CD14-positive monocyte (primary cell): Measurements from ENCODE around the gene HCN3. TPM values are rescaled to one million over a fixed set of nuclear protein-coding genes. Genes with fewer than 3 reads are reported as not detected.

Experiments used
- DNase-seq, 3 donors: peaks; one replicate each; pipeline ENCODE4 v3.0.0-alpha.2; 2011 to 2022
- H2AFZ ChIP-seq: 2 replicates; pipeline ENCODE4 v1.6.0; 2012; ENCODE audit warnings: mild to moderate bottlenecking, low read depth, low read length, inconsistent platforms; ENCODE audit not compliant: insufficient read depth, poor library complexity, severe bottlenecking
- H3K27ac ChIP-seq, 2 donors: 1 replicate in 1 of 2; 2 replicates in 1 of 2; pipeline ENCODE4 v1.5.1; 2012 to 2013; ENCODE audit warnings: low read length in 2 of 2, control low read depth in 1 of 2, inconsistent platforms in 1 of 2, low read depth in 1 of 2, mild to moderate bottlenecking in 1 of 2
- H3K27me3 ChIP-seq, 2 donors: one replicate each; pipeline versions ENCODE4 v1.6.0 to v1.6.1; 2011 to 2013; ENCODE audit warnings: low read length in 2 of 2; ENCODE audit not compliant: control insufficient read depth in 2 of 2, insufficient read depth in 2 of 2
- H3K36me3 ChIP-seq, 2 donors: replicated peaks in 1 of 2; 1 replicate in 1 of 2; 2 replicates in 1 of 2; pipeline versions ENCODE4 v1.5.1 to v1.6.1; 2012 to 2013; ENCODE audit warnings: low read length in 2 of 2, control low read depth in 1 of 2, inconsistent platforms in 1 of 2, mild to moderate bottlenecking in 1 of 2; ENCODE audit not compliant: insufficient read depth in 2 of 2, control insufficient read depth in 1 of 2
- H3K4me1 ChIP-seq, 2 donors: 1 replicate in 1 of 2; 2 replicates in 1 of 2; pipeline versions ENCODE4 v1.5.1 to v1.6.1; 2012 to 2013; ENCODE audit warnings: low read length in 2 of 2, control low read depth in 1 of 2, inconsistent platforms in 1 of 2, mild to moderate bottlenecking in 1 of 2, moderate library complexity in 1 of 2; ENCODE audit not compliant: insufficient read depth in 2 of 2, control insufficient read depth in 1 of 2
- H3K4me2 ChIP-seq: replicated peaks from 2 replicates; pipeline ENCODE3; 2012; ENCODE audit warnings: low read length, moderate library complexity, mild to moderate bottlenecking; ENCODE audit not compliant: poor library complexity, severe bottlenecking; ENCODE audit errors: extremely low read depth
- H3K4me3 ChIP-seq, 3 experiments: fragments of 200-600 bp in 1 of 3; sonication (generic) in 1 of 3; replicated peaks in 1 of 3; 1 replicate in 2 of 3; 2 replicates in 1 of 3; pipeline ENCODE4 v1.5.1; 2011 to 2013; ENCODE audit warnings: low read length in 3 of 3, mild to moderate bottlenecking in 3 of 3, control low read depth in 2 of 3, low read depth in 2 of 3, inconsistent platforms in 1 of 3, moderate library complexity in 1 of 3
- H3K79me2 ChIP-seq: 2 replicates; pipeline ENCODE4 v1.6.0; 2012; ENCODE audit warnings: mild to moderate bottlenecking, control low read depth, inconsistent platforms, low read length, moderate library complexity; ENCODE audit not compliant: insufficient read depth
- H3K9ac ChIP-seq: 2 replicates; pipeline ENCODE4 v1.6.0; 2017; ENCODE audit warnings: low read length, mild to moderate bottlenecking; ENCODE audit not compliant: insufficient read depth, poor library complexity, severe bottlenecking
- H3K9me3 ChIP-seq, 2 donors: replicated peaks in 1 of 2; 1 replicate in 1 of 2; 2 replicates in 1 of 2; pipeline versions ENCODE4 v1.5.1 to v1.6.1; 2012 to 2013; ENCODE audit warnings: low read length in 2 of 2, control low read depth in 1 of 2; ENCODE audit not compliant: control insufficient read depth in 1 of 2, insufficient read depth in 1 of 2
- H4K20me1 ChIP-seq: 2 replicates; pipeline ENCODE4 v1.6.0; 2012; ENCODE audit warnings: mild to moderate bottlenecking, low read length, control low read depth, moderate library complexity; ENCODE audit not compliant: insufficient read depth
- H3K27ac Mint-ChIP-seq, 7 donors: one replicate each; pipeline ENCODE4 v1.8.0; 2020; ENCODE audit warnings: mild to moderate bottlenecking in 7 of 7, mixed read lengths in 7 of 7, moderate library complexity in 6 of 7, inconsistent platforms in 2 of 7
- H3K27me3 Mint-ChIP-seq, 3 donors: one replicate each; pipeline ENCODE4 v1.8.0; 2021 to 2022; ENCODE audit warnings: low read depth in 3 of 3, mild to moderate bottlenecking in 3 of 3, mixed read lengths in 3 of 3, moderate library complexity in 3 of 3, inconsistent platforms in 1 of 3
- H3K36me3 Mint-ChIP-seq, 2 donors: one replicate each; pipeline ENCODE4 v1.8.0; 2020; ENCODE audit warnings: mixed read lengths in 2 of 2, inconsistent platforms in 1 of 2, mild to moderate bottlenecking in 1 of 2
- H3K4me1 Mint-ChIP-seq: one replicate; pipeline ENCODE4 v1.8.0; 2020; ENCODE audit warnings: mild to moderate bottlenecking, mixed read lengths
- H3K4me3 Mint-ChIP-seq, 2 donors: one replicate each; pipeline ENCODE4 v1.8.0; 2020; ENCODE audit warnings: mild to moderate bottlenecking in 2 of 2, mixed read lengths in 2 of 2, moderate library complexity in 1 of 2
- H3K9me3 Mint-ChIP-seq, 7 donors: one replicate each; pipeline ENCODE4 v1.8.0; 2020 to 2022; ENCODE audit warnings: mixed read lengths in 7 of 7, mild to moderate bottlenecking in 6 of 7, moderate library complexity in 6 of 7, inconsistent platforms in 2 of 7
- WGBS: methylation state at CpG from one replicate; pipeline ENCODE4 v1.1.5; 2013; ENCODE audit warnings: missing lambda C conversion rate; ENCODE audit not compliant: insufficient coverage; 5-methylcytosine and 5-hydroxymethylcytosine counted together
- intact Hi-C, 2 donors: fragments of 100-400 bp; cut with micrococcal nuclease; formaldehyde crosslinking; loops; one replicate each; pipeline versions ENCODE4 v1.15.0 to v1.15.1; 2023
- polyA plus RNA-seq, 3 donors: library from polyadenylated mRNA; depleted of rRNA in 1 of 3; unstranded in 2 of 3; stranded (reverse) in 1 of 3; fragments of 300-500 nt in 2 of 3; fragments of >200 nt in 1 of 3; fragmentation: Illumina TruSeq in 2 of 3; gene quantifications; 1 replicate in 2 of 3; 2 replicates in 1 of 3; pipeline ENCODE4 v1.2.3, GENCODE V29; 2012 to 2021
- TF ChIP-seq, protein P1 (sequence below): fragments of 200-600 bp; IDR thresholded peaks from one replicate; pipeline ENCODE4 v1.8.0; 2022; ENCODE audit warnings: antibody characterized with exemption, mild to moderate bottlenecking

HCN3 gene
- polyA plus RNA-seq, 3 donors, result 0.15 to 2.3 TPM; not detected in 1

- intact Hi-C loops, result no loop called here
- peak overlapping the region in 3 of 7 donors; percentile 1 to 14 (median 8) for H3K27ac Mint-ChIP-seq
- WGBS, result 76% methylated on average over 5 of the region's 11 CpGs
Measured at GRCh38 chr1:155329980-155330598, 52.8 kb downstream of the HCN3 start.

GRCh38 chr1:155334962-155335361, 57.7 kb downstream of the HCN3 start:
- WGBS, result 89% methylated on average over 1 of the region's 1 CpG
- H2AFZ ChIP-seq, result no peak overlapping the region
- no peak for DNase-seq
- no peak overlapping the region for H3K4me2 ChIP-seq
- no peak overlapping the region for H3K4me3 ChIP-seq
- intact Hi-C loops, result no loop called here
- no peak overlapping the region for H3K4me3 Mint-ChIP-seq
- H3K9me3 Mint-ChIP-seq, result no peaks in the 10 kb centered on the region
- no peak overlapping the region for H3K27ac Mint-ChIP-seq
- no peak overlapping the region for H3K9ac ChIP-seq
- H3K27me3 Mint-ChIP-seq, result no peaks in the 10 kb centered on the region
- H3K79me2 ChIP-seq, result no peaks in the 10 kb centered on the region
- H3K36me3 Mint-ChIP-seq, result peaks cover 62 to 89% of the 10 kb centered on the region in 2 donors
- H3K4me1 ChIP-seq, result no peaks in the 10 kb centered on the region
- H3K27me3 ChIP-seq, result no peaks in the 10 kb centered on the region
- H3K4me1 Mint-ChIP-seq, result peaks cover 6% of the 10 kb centered on the region
- TF ChIP-seq, protein P1, sequence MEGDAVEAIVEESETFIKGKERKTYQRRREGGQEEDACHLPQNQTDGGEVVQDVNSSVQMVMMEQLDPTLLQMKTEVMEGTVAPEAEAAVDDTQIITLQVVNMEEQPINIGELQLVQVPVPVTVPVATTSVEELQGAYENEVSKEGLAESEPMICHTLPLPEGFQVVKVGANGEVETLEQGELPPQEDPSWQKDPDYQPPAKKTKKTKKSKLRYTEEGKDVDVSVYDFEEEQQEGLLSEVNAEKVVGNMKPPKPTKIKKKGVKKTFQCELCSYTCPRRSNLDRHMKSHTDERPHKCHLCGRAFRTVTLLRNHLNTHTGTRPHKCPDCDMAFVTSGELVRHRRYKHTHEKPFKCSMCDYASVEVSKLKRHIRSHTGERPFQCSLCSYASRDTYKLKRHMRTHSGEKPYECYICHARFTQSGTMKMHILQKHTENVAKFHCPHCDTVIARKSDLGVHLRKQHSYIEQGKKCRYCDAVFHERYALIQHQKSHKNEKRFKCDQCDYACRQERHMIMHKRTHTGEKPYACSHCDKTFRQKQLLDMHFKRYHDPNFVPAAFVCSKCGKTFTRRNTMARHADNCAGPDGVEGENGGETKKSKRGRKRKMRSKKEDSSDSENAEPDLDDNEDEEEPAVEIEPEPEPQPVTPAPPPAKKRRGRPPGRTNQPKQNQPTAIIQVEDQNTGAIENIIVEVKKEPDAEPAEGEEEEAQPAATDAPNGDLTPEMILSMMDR, result no peak
- H4K20me1 ChIP-seq, result peaks cover 8% of the 10 kb centered on the region
- no peak overlapping the region for H3K27ac ChIP-seq
- no peaks in the 10 kb centered on the region for H3K9me3 ChIP-seq
- peaks cover 74 to 94% of the 10 kb centered on the region in 2 donors for H3K36me3 ChIP-seq

More at GRCh38 chr1:155329980-155330598, 52.8 kb downstream of the HCN3 start:
- Histone ChIP-seq H4K20me1 (peaks cover 14% of the 10 kb centered on the region), H2AFZ (no peak overlapping the region), H3K9me3 (no peaks in the 10 kb centered on the region), H3K27ac (no peak overlapping the region), H3K4me3 (no peak overlapping the region), H3K9ac (no peak overlapping the region), H3K36me3 (peaks cover 31 to 62% of the 10 kb centered on the region in 2 donors), H3K4me2 (no peak overlapping the region), H3K4me1 (peaks cover 5 to 9% of the 10 kb centered on the region in 2 donors), H3K79me2 (peaks cover 1% of the 10 kb centered on the region), H3K27me3 (no peaks in the 10 kb centered on the region)
- no peak for DNase-seq
- TF ChIP-seq, protein P1, result no peak
- H3K4me3 Mint-ChIP-seq, result no peak overlapping the region
- peaks cover 30 to 68% of the 10 kb centered on the region in 2 donors for H3K36me3 Mint-ChIP-seq
- H3K4me1 Mint-ChIP-seq, result peaks cover 17% of the 10 kb centered on the region
- no peaks in the 10 kb centered on the region for H3K9me3 Mint-ChIP-seq
- no peaks in the 10 kb centered on the region for H3K27me3 Mint-ChIP-seq

Other genes starting within 250 kb of the HCN3 start
- 1 to 10 TPM in 1 of 3 donors, not detected in 2; 2.6 TPM for gene DCST2, start 243.7 kb upstream of the HCN3 start, polyA plus RNA-seq
- under 1 TPM in 1 of 3 donors, not detected in 2; 0.05 TPM for gene DCST1, start 243.6 kb upstream of the HCN3 start, polyA plus RNA-seq
- gene ADAM15, start 226.1 kb upstream of the HCN3 start, polyA plus RNA-seq, result 100 to 1,000 TPM in 1 of 3 donors, 10 to 100 TPM in 2; 44.5 to 202 (median 74.3) TPM
- 1 to 10 TPM; 2.3 to 8.0 (median 4.1) TPM for gene EFNA4, start 213.7 kb upstream of the HCN3 start, polyA plus RNA-seq
- gene EFNA3, start 198.6 kb upstream of the HCN3 start, polyA plus RNA-seq, result 1 to 10 TPM in 1 of 3 donors, under 1 TPM in 2; 0.45 to 1.7 (median 0.92) TPM
- gene EFNA1, start 149.6 kb upstream of the HCN3 start, polyA plus RNA-seq, result 1 to 10 TPM in 1 of 3 donors, not detected in 2; 1.2 TPM
- 10 to 100 TPM; 40.0 to 50.8 (median 49.4) TPM for gene SLC50A1, start 141.6 kb upstream of the HCN3 start, polyA plus RNA-seq
- gene DPM3, start 136.9 kb upstream of the HCN3 start, polyA plus RNA-seq, result 100 to 1,000 TPM in 2 of 3 donors, 10 to 100 TPM in 1; 99.9 to 141 (median 105) TPM
- 100 to 1,000 TPM; 157 to 256 (median 247) TPM for gene KRTCAP2, start 104.2 kb upstream of the HCN3 start, polyA plus RNA-seq
- gene TRIM46, start 103.6 kb upstream of the HCN3 start, polyA plus RNA-seq, result under 1 TPM in 1 of 3 donors, not detected in 2; 0.13 TPM
- 10 to 100 TPM in 1 of 3 donors, 1 to 10 TPM in 2; 3.2 to 50.7 (median 5.3) TPM for gene THBS3, start 69.6 kb upstream of the HCN3 start, polyA plus RNA-seq
- 100 to 1,000 TPM in 1 of 3 donors, 10 to 100 TPM in 2; 79.7 to 101 (median 86.0) TPM for gene MTX1, start 68.8 kb upstream of the HCN3 start, polyA plus RNA-seq
- gene ENTREP3, start 22.0 kb upstream of the HCN3 start, polyA plus RNA-seq, result 1 to 10 TPM in 2 of 3 donors, under 1 TPM in 1; 0.87 to 7.5 (median 1.9) TPM
- 10 to 100 TPM; 54.9 to 69.8 (median 64.9) TPM for gene SCAMP3, start 15.1 kb upstream of the HCN3 start, polyA plus RNA-seq
- gene CLK2, start 4.0 kb upstream of the HCN3 start, polyA plus RNA-seq, result 100 to 1,000 TPM in 1 of 3 donors, 1 to 10 TPM in 2; 7.3 to 143 (median 9.6) TPM
- gene PKLR, start 24.0 kb downstream of the HCN3 start, polyA plus RNA-seq, result under 1 TPM in 1 of 3 donors, not detected in 2; 0.05 TPM
- 100 to 1,000 TPM in 2 of 3 donors, 10 to 100 TPM in 1; 92.5 to 123 (median 117) TPM for gene FDPS, start 31.4 kb downstream of the HCN3 start, polyA plus RNA-seq
- gene RUSC1, start 43.4 kb downstream of the HCN3 start, polyA plus RNA-seq, result 10 to 100 TPM; 12.7 to 23.4 (median 13.5) TPM